ENCODE measurements around the gene SFSWAP.

GRCh38 chr12:131698286-131698685, 12.6 kb upstream of the SFSWAP start:
- TF ChIP-seq CTCF (IDR thresholded peaks at IDR 0.05; ENCODE audit: poor library complexity) (no peak), EZH2phosphoT487 (IDR thresholded peaks at IDR 0.05; ENCODE audit: low read depth, severe bottlenecking, unreplicated experiment) (no peak), EZH2 (IDR thresholded peaks at IDR 0.05; ENCODE audit: borderline replicate concordance) (no peak)

Measured in hepatocyte (in vitro differentiated cells).